ENCODE results near the gene ZNRF1.

The ZNRF1 gene

DNA sequence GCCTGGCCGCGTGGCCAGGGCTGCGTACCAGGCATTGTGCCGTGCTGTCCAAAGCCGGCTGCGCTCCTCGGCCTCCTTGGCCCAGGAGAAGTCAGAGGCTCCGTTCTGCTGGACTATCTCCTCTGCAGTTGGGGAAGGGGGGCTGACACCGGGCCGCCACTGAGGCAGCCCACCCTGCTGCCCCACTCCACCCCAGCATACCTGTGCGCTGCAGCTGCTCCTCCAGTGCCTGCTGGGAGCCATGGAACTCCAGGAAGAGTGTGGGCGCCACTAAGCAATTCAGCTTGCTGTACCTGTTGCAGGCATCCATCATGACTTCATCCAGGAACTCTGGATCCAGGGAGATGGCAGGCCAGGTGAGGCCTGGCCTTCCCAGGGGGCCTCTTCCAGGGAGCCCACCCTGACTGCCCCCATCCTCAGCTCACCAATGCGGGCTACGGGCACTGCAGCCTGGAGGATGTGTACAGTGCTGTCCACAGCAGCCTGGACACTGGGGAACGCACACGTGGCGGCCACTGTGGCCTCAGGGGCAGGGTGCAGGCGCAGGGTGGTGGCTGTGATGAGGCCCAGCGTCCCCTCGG, 114.8 kb downstream of the ZNRF1 start:
- Histone ChIP-seq H3K9me3 (no peaks in the 10 kb centered on the region), H3K4me3 (ENCODE audit: low read depth in 1 of 2, low read length in 1 of 2) (no peak overlapping the region), H3K4me1 (ENCODE audit: control insufficient read depth in 1 of 2, insufficient read depth in 1 of 2, low read depth in 1 of 2, low read length in 1 of 2) (peaks cover 38 to 58% of the 10 kb centered on the region in 2 experiments), H3K27ac (no peak overlapping the region), H3K36me3 (no peaks in the 10 kb centered on the region), H3K27me3 (peaks cover 23% of the 10 kb centered on the region)
- TF ChIP-seq, protein P1, sequence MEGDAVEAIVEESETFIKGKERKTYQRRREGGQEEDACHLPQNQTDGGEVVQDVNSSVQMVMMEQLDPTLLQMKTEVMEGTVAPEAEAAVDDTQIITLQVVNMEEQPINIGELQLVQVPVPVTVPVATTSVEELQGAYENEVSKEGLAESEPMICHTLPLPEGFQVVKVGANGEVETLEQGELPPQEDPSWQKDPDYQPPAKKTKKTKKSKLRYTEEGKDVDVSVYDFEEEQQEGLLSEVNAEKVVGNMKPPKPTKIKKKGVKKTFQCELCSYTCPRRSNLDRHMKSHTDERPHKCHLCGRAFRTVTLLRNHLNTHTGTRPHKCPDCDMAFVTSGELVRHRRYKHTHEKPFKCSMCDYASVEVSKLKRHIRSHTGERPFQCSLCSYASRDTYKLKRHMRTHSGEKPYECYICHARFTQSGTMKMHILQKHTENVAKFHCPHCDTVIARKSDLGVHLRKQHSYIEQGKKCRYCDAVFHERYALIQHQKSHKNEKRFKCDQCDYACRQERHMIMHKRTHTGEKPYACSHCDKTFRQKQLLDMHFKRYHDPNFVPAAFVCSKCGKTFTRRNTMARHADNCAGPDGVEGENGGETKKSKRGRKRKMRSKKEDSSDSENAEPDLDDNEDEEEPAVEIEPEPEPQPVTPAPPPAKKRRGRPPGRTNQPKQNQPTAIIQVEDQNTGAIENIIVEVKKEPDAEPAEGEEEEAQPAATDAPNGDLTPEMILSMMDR (IDR thresholded peaks at IDR 0.05), result no peak

DNA sequence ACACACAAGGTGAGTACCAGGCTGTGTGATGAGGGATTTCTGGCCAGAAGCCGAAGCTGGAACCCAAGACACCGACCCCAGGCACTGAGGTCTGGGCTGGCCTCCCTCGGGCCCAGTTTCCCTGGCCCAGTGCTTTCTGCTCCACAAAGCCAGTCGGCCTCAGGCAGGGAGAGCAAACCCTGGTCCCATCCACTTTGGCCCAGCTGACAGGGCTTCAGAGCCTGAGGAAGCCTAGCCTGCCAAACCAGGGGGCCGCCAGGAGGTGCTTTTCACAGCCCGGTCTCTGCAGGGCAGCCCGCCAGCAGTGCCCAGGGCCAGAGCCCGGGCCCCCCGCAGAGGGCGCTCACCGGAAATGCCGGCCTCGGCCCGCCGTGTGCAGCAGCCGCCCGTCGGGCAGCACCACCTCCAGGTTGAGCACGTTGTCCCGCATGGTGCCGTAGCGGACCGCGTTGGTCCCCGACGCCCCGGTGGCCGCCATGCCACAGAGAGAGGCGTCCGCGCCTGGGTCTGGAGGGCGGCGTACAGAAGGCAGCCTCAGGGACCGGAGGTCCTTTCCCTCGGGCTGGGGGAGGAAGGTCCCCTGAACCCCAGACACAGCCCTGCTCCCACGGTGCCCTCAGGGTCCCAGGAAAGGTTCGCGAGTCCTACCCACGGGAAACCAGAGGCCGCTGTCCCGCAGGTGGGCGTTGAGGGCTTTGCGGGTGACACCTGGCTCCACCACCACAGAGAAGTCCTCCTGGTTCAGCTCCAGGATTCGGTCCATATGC, 115.5 kb downstream of the ZNRF1 start:
- Histone ChIP-seq H3K4me1 (ENCODE audit: control insufficient read depth in 1 of 2, insufficient read depth in 1 of 2, low read depth in 1 of 2, low read length in 1 of 2) (peaks cover 31 to 51% of the 10 kb centered on the region in 2 experiments), H3K27me3 (peaks cover 23% of the 10 kb centered on the region)
- TF ChIP-seq, protein P1 (IDR thresholded peaks at IDR 0.05), result no peak

DNA sequence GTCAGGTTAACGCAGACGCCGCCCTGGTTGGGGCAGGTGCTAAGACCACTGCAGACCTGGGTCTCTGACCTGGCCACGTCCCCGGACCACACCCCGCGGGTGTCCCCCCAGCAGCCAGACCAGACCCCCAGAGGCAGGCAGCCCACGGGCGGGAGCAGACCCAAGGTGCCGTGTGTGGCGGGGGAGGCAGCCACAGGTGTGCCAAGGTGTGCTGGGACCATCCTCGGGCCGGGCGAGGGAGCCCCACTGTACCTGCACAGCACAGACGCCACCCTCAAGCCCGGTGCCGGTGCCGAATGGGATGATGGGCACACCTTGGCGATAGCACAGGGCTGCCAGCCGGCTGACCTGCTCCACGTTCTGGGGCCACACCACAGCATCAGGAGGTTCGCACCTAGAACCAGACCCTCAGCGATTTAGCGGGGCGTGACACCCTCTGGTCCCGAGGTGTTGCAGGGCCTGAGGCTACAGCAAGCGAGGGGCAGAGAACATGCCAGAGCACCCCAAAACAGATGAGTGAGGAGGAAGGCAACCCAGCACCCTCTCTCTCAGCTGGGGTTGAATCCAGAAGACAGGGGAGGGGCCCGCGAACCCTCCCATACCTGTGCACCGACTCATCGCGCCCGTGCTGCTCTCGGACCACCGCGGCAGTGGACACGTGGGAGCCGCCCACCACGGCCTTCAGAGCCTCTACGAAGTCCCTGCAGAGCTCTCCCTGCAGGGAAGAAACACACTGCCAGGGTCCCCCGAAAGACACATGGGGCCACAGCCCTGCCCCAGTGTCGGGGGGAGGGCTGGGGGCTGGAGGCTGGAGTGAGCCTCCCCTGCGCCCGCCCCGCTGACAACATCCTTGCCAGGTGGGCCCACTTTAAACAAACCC, 116.4 kb downstream of the ZNRF1 start:
- Histone ChIP-seq H3K36me3 (no peaks in the 10 kb centered on the region), H3K27ac (no peak overlapping the region), H3K27me3 (peaks cover 23% of the 10 kb centered on the region), H3K4me3 (ENCODE audit: low read depth in 1 of 2, low read length in 1 of 2) (no peak overlapping the region), H3K4me1 (ENCODE audit: control insufficient read depth in 1 of 2, insufficient read depth in 1 of 2, low read depth in 1 of 2, low read length in 1 of 2) (peaks cover 24 to 43% of the 10 kb centered on the region in 2 experiments), H3K9me3 (no peaks in the 10 kb centered on the region)
- TF ChIP-seq, protein P1 (IDR thresholded peaks at IDR 0.05), result no peak

More for the DNA sequence above, 115.5 kb downstream of the ZNRF1 start:
- Histone ChIP-seq H3K27ac (no peak overlapping the region), H3K4me3 (ENCODE audit: low read depth in 1 of 2, low read length in 1 of 2) (no peak overlapping the region), H3K9me3 (no peaks in the 10 kb centered on the region), H3K36me3 (no peaks in the 10 kb centered on the region)

DNA sequence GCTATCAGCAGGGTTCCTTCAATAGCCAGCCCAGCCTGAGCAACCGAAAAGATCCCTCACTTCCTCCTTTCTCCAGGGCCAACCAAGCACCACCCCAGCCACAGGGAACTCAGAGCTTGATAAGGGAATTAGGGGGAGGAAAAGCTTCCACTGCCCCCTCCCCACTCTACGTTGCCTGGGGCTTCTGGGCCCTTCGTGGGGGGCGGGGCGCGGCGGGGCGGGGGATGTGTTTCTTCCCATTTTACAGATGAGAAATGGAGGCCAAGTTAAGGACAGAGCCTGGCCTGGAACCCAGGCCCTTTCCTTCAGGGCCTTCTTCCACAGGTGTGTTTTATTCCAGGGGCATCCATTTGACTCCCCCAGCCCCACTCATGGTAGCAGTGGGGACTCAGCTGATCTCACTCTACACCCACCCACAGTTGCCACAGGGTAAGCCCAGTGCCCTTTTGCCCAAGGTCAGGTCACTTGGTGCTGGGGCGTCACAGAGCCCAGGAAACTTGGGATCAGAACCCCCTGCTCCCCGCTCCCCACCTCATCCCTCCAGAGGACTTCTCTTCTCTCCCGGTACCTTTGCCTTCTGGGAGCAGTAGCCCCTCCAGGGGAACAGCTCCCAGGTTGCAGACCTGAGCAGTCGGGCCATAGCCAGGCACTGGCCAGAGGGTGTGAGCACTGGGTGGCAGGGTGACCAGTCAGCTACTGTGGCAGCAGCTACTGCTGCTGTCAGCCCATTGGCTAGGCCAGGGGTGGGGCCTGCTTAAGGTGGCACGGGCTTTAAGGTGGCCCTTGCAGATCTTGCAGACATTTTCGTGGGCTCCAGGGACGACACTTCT, 117.5 kb downstream of the ZNRF1 start, which contains the start of gene LDHD:
TSS of gene LDHD (minus strand) at position 700 of the 830 bp plus-strand sequence. CDS start at position 640, 60 bp downstream.
- TF ChIP-seq, protein P1 (IDR thresholded peaks at IDR 0.05), result no peak
- no peak within 1 kb of the TSS for H3K27ac ChIP-seq
- peaks cover 16 to 32% of the 10 kb centered on the region in 2 experiments for H3K4me1 ChIP-seq (ENCODE audit: control insufficient read depth in 1 of 2, insufficient read depth in 1 of 2, low read depth in 1 of 2, low read length in 1 of 2)
- H3K9me3 ChIP-seq, result no peaks in the 10 kb centered on the region
- no peak within 1 kb of the TSS for H3K4me3 ChIP-seq (ENCODE audit: low read depth in 1 of 2, low read length in 1 of 2)
- no peaks in the 10 kb centered on the region for H3K36me3 ChIP-seq
- H3K27me3 ChIP-seq, result peaks cover 23% of the 10 kb centered on the region

DNA sequence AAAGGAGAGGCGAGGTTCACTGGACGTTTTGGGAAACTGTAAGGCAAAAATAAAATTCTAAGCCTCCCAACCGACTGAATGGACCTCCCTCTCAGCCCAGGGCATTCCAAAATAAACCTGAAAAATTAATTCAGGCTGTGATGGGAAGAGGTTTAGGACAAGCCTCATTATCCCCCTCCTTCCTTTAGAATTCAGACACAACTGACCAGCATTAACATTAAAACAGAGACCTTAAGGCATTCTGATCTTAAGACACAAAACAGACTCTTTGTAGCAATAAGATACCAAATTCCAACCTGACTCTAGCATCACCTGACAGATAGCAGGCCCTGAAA, 118.1 kb downstream of the ZNRF1 start:
- H3K27ac ChIP-seq, result no peak overlapping the region
- H3K9me3 ChIP-seq, result peaks cover 5% of the 10 kb centered on the region
- peaks cover 10 to 26% of the 10 kb centered on the region in 2 experiments for H3K4me1 ChIP-seq (ENCODE audit: control insufficient read depth in 1 of 2, insufficient read depth in 1 of 2, low read depth in 1 of 2, low read length in 1 of 2)
- peaks cover 21% of the 10 kb centered on the region for H3K27me3 ChIP-seq
- H3K36me3 ChIP-seq, result no peaks in the 10 kb centered on the region
- H3K4me3 ChIP-seq (ENCODE audit: low read depth in 1 of 2, low read length in 1 of 2), result no peak overlapping the region
- TF ChIP-seq, protein P1 (IDR thresholded peaks at IDR 0.05), result no peak
